ENCODE measurements around the gene LIPE. TPM values are rescaled to one million over a fixed set of nuclear protein-coding genes. Genes with fewer than 3 reads are reported as not detected.

The LIPE gene
- total and polyA plus RNA-seq, 4 donors = 3.6 to 7.7 (median 4.5) TPM

DNA sequence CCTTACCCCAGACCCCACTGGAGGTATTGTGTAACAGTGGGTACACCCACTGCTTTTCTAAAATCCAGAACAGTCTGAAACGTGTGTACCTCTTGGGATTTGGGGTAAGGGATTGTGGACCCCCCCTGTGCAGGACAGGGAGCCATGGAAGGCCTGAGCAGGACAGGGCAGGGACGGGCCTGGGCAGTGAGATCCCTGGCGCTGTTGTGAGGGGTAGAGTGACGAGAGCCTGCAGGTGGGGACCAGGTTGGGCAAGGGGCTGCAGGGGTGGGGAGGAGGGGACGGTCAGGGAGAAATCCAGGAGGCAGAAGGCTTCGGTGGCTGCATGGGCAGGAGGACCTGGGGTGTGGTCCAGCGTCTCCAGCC is 65.7 kb downstream of the LIPE start:
- Histone ChIP-seq H3K4me3 (no peak overlapping the region), H3K4me1 (ENCODE audit: control insufficient read depth in 5 of 5, insufficient read depth in 5 of 5, low read length in 5 of 5) (no peaks in the 10 kb centered on the region), H3K9ac (ENCODE audit: insufficient read depth in 1 of 2, low read length in 2 of 2) (no peak overlapping the region), H3K36me3 (ENCODE audit: control insufficient read depth in 4 of 4, insufficient read depth in 4 of 4, low read length in 4 of 4) (peaks cover 3 to 23% (median 21%) of the 10 kb centered on the region in 4 donors), H3K27ac (ENCODE audit: low read depth in 1 of 2, low read length in 1 of 2) (no peak overlapping the region), H3K9me3 (ENCODE audit: control insufficient read depth in 4 of 4, insufficient read depth in 3 of 4, low read length in 3 of 4) (peaks cover 0 to 5% (median 0%) of the 10 kb centered on the region in 4 donors), H3K27me3 (ENCODE audit: control insufficient read depth in 3 of 3, insufficient read depth in 3 of 3, low read length in 2 of 3) (no peaks in the 10 kb centered on the region)
- ATAC-seq (ENCODE audit: insufficient read depth, low FRiP score) (no peak), DNase-seq (no peak)
- TF ChIP-seq, protein P1, sequence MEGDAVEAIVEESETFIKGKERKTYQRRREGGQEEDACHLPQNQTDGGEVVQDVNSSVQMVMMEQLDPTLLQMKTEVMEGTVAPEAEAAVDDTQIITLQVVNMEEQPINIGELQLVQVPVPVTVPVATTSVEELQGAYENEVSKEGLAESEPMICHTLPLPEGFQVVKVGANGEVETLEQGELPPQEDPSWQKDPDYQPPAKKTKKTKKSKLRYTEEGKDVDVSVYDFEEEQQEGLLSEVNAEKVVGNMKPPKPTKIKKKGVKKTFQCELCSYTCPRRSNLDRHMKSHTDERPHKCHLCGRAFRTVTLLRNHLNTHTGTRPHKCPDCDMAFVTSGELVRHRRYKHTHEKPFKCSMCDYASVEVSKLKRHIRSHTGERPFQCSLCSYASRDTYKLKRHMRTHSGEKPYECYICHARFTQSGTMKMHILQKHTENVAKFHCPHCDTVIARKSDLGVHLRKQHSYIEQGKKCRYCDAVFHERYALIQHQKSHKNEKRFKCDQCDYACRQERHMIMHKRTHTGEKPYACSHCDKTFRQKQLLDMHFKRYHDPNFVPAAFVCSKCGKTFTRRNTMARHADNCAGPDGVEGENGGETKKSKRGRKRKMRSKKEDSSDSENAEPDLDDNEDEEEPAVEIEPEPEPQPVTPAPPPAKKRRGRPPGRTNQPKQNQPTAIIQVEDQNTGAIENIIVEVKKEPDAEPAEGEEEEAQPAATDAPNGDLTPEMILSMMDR (IDR thresholded peaks at IDR 0.05; ENCODE audit: control extremely low read depth, extremely low read depth) = no peak
- 91 to 97% methylated on average over 7 of the region's 7 CpGs for WGBS, 2 donors

DNA sequence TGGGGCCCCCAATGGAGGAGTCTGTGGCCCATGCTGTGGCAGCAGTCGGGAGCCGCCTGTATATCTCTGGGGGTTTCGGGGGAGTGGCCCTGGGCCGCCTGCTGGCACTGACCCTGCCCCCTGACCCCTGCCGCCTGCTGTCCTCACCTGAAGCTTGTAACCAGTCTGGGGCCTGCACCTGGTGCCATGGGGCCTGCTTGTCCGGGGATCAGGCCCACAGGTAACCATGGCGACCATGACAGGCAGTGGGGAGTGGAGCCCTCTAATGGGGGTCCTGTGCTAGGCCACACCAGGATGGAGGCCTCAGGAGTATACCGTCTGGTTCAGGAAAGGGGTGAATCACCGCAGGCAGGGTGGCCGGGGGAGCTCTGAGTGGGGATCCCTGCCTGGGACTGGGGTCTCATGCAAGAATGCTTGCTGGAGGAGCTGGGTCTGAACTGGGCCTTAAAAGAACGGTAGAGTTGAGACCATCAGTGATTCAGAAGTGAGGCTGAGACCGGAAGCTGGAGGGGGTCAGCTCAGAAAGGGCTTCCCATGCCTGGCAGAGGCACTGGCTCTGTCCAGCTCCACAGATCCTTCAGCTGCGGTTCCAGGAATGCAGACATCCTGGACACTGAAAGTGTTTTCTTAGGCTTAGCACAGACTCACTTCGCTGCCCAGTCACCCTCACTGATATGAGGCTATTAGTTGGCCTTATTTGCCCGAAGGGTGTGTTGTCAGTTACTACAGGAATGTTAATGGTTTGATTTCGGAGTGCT is 66.2 kb downstream of the LIPE start:
- Histone ChIP-seq H3K27me3 (ENCODE audit: control insufficient read depth in 3 of 3, insufficient read depth in 3 of 3, low read length in 2 of 3) (no peaks in the 10 kb centered on the region), H3K36me3 (ENCODE audit: control insufficient read depth in 4 of 4, insufficient read depth in 4 of 4, low read length in 4 of 4) (peaks cover 6 to 26% (median 22%) of the 10 kb centered on the region in 4 donors), H3K27ac (ENCODE audit: low read depth in 1 of 2, low read length in 1 of 2) (no peak overlapping the region), H3K4me3 (no peak overlapping the region), H3K9me3 (ENCODE audit: control insufficient read depth in 4 of 4, insufficient read depth in 3 of 4, low read length in 3 of 4) (peaks cover 0 to 5% (median 0%) of the 10 kb centered on the region in 4 donors), H3K9ac (ENCODE audit: insufficient read depth in 1 of 2, low read length in 2 of 2) (no peak overlapping the region), H3K4me1 (ENCODE audit: control insufficient read depth in 5 of 5, insufficient read depth in 5 of 5, low read length in 5 of 5) (no peaks in the 10 kb centered on the region)
- 87 to 92% methylated on average over 16 of the region's 16 CpGs for WGBS, 2 donors
- DNase-seq (no peak), ATAC-seq (ENCODE audit: insufficient read depth, low FRiP score) (no peak)
- TF ChIP-seq, protein P1 (IDR thresholded peaks at IDR 0.05; ENCODE audit: control extremely low read depth, extremely low read depth) = no peak

DNA sequence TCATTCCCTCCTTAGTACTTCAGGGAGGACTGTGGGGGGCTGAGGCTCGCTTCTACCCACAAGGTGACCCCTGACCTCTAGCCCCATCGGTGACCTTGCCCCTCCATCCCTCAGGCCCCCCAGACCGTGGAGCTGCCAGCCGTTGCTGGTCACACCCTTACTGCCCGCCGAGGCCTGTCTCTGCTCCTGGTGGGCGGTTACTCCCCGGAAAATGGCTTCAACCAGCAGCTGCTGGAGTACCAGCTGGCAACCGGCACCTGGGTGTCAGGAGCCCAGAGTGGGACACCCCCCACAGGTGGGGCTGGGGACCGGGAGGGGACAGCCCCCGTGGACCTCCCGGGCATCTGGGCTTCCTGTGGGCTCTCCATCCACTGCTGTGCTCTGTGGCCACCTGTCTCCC is 69.9 kb downstream of the LIPE start:
- H3K4me1 ChIP-seq (ENCODE audit: control insufficient read depth in 5 of 5, insufficient read depth in 5 of 5, low read length in 5 of 5) = no peaks in the 10 kb centered on the region
- ATAC-seq (ENCODE audit: insufficient read depth, low FRiP score) (no peak), DNase-seq (no peak)
- 93 to 94% methylated on average over 12 of the region's 12 CpGs for WGBS, 2 donors
- TF ChIP-seq, protein P1 (IDR thresholded peaks at IDR 0.05; ENCODE audit: control extremely low read depth, extremely low read depth) = no peak
- H3K27ac ChIP-seq (ENCODE audit: low read depth in 1 of 2, low read length in 1 of 2) = no peak overlapping the region
- no peaks in the 10 kb centered on the region for H3K27me3 ChIP-seq (ENCODE audit: control insufficient read depth in 3 of 3, insufficient read depth in 3 of 3, low read length in 2 of 3)
- H3K9ac ChIP-seq (ENCODE audit: insufficient read depth in 1 of 2, low read length in 2 of 2) = no peak overlapping the region
- peaks cover 8 to 37% (median 10%) of the 10 kb centered on the region in 4 donors for H3K36me3 ChIP-seq (ENCODE audit: control insufficient read depth in 4 of 4, insufficient read depth in 4 of 4, low read length in 4 of 4)
- no peak overlapping the region for H3K4me3 ChIP-seq
- no peaks in the 10 kb centered on the region for H3K9me3 ChIP-seq (ENCODE audit: control insufficient read depth in 4 of 4, insufficient read depth in 3 of 4, low read length in 3 of 4)
